ENCODE data around the gene DAD1. TPM values are rescaled to one million over a fixed set of nuclear protein-coding genes. Genes with fewer than 3 reads are reported as not detected.

DAD1 gene
- polyA plus RNA-seq, 1 donor = 108 TPM

DNA sequence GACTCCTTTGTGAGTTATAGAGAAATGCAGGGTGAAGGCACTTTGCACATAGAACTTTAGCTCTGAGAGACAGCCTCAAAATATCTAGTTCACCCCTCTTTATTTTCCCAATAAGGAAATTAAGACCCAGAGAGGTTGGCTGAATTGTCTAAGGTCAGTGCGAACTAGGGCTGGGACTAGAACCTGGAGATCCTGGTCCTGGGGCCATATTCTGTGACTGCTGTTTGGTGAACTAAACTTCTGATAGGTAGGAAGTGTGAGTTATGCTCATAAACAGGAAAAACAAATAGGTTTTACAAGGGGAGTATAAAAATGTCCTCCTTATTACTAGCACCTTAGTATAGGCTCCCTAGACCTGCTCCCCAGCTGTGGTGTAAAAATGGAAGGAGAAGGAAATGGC is 53.9 kb downstream of the DAD1 start:
- DNase-seq = no peak

DNA sequence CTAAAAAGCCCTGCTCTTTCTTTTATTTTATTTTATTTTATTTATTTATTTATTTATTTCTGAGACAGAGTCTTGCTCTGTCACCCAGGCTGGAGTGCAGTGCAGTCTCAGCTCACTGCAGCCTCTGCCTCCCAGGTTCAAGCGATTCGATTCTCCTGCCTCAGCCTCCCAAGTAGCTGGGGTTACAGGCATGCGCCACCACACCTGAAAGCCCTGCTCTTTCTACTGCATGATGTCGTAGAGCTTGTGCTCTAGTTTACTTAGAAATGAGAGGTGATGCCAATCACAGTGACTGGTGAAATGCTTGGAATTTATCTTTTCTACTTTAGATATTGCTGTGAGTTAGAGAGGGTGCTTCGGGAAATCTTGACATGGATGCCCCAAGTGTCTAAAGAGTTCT is 54.5 kb downstream of the DAD1 start:
- DNase-seq = no peak

DNA sequence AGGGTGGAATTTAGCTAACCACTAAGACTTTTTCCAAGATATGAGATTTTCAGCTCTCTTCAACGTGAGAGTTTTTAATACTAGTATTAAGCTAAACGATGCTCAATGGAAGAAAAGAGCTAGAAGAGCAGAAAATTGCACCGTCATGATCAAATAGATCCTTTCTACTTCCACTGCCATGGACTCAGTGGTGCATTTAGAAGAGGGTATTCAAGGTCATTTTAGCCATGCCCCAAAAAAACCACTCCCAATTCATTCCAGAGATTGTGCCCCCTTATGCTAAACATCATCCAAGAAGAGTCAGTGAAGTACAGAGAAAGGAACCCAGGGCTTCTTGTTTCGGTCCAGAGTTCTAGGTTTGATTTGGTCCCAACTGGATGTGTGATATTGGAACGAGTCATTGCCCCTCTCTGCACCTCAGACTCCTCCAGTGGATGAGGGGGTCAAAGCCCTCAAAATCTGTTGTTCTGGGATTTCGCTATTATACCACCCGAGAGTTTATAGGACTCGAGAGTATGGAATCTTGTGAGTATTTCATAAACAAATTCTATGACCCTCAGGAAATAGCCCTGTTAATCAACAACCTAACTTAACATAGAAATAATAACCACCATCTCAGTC is 55.2 kb downstream of the DAD1 start:
- DNase-seq = no peak

DNA sequence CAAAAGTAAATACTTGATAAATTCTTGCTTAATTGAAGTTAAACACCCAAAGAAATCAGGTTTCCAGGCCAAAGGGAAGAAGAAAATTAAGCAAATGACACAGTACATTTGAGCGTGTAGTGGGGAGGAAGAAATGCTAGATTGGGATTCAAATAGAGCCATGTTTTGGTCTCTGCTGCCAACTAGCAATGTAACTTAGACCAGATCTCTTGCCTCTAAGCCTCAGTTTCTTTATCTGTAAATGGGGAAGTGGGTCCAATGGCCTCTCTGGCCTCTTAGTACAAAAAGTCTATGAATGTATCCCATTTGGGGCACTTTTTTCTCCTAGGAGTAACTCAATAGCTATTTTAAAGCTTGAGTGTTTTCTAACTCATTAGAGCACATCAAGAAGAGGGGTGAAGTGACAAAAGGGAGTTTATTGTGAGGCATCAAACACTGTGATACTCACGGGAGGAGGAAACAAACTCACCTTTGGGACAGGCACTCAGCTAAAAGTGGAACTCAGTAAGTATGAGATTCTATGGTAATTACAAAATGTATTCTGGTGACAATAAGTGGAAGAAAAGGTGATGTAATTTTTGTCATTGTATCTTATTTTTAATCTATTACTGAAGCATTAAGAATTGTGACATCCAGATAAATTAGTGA is 55.8 kb downstream of the DAD1 start:
- DNase-seq = no peak

DNA sequence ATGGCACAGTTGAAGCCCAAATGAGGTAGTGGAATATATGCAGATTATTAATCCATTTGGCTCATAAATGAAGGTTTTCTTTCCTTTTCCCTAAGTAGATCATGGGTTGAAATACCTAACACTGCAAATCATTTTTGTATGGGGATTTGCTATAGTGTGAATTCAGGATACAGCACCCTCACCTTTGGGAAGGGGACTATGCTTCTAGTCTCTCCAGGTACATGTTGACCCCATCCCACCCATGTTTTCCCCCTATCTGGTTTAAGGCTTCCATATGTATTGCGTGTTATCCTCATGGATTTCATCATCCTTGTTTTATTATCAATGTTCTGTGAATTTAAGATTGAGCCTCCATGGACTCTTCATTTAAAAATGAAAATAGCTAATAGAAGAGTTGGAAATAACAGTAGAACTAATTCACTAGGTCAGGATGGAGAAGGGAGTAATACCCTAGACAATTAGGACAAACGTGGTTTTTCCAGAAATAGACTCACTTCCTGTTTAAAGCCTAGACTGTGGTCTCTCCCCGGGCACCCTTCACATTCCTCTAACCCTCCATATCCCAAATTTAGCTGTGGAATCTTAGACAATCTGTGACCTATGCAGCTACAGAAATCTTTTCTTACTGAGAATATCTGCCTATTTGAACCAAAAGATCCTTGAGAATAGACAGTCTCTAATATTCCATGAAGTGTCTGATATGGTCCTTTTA is 56.5 kb downstream of the DAD1 start:
- no peak for DNase-seq

DNA sequence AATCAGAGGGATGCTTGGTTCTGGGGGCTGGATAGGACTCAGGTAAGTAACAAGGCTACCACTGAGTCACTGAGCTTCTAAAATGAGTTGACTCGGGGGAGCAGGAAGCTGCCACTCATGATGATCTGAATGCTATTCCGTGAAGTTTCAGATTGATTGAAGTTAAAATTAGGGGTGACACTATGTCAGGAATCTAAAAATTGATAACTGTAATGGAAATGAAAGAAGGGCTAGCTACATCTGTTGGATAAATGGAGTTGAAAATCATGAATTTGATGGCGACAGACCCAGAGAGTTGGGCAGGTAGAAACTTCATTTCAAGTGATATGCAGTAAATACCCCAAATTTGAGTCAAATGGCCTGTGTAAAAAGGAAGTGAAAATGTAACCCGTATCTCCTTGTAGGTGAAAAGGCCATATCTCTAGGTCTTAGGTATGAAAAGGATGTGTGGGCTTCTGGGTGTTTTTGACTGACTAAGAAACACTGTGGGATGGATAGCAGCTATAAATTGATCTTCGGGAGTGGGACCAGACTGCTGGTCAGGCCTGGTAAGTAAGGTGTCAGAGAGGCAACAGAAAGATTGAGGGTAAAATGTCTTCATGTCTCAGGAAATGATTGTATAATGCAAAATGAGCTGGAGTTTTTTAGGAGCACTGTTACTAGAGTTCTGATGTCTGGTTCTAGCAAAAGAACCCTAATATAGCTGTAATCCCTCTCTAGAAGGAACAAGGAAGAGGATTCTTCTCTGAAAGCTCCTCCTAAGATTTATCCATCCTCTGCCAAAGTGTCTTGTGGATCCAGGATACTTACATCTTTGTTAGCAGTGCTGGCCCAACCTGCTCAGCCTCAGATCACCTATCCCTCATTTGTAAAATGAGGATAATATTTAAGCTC is 57.3 kb downstream of the DAD1 start:
- no peak for DNase-seq

DNA sequence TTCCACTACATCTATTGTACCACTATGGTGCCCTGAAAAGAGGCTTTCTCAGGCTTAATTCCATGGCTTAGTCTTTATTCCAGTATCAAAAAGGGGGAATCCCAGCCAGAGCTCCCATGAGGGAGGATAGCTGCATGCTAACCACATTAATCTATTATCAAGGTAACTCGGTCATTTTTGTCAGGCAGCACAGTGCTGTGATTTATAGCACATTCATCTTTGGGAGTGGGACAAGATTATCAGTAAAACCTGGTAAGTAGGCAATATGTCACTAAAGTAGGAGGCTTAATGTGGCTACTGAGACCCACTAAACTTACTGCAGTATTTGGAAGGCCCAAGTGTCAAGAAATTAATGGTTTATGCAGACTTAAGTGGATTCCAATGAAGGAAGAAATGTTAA is 58.9 kb downstream of the DAD1 start:
- no peak for DNase-seq

DNA sequence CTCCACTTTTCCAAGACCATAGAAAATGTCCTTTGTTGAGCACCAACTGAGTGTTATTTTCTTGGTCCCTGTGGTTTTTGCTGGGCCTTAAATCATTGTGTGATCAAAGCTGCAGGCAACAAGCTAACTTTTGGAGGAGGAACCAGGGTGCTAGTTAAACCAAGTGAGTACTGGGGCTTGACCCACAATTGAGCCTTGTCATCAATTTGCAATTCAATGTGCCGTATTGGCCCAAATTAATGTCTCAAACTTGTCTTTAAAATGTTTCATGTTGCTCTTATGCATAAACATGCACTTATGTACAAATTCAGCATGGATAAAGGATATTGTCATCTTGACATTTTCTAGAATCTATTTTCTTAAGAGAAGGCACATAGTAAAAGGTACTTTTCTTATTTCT is 62.3 kb downstream of the DAD1 start:
- DNase-seq = no peak

DNA sequence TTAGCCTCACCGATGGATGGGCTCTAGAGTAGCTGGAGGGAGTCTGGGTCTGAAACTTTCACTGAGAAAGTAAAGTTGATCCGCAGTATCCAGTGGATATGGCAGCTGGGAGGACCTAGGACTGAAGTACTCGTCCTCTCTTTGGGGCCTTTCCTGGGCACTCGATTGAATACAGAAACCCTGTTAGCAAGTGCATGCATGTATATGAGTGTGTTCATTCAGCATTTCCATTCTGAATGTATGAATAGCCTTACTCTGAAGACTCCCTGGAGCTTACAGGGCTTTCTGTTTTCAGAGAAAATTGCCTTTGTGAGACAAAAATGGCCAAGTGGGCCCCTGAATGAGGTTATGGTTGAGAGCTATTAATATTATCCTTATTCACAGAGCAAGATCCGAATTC is 62.8 kb downstream of the DAD1 start:
- DNase-seq = no peak

DNA sequence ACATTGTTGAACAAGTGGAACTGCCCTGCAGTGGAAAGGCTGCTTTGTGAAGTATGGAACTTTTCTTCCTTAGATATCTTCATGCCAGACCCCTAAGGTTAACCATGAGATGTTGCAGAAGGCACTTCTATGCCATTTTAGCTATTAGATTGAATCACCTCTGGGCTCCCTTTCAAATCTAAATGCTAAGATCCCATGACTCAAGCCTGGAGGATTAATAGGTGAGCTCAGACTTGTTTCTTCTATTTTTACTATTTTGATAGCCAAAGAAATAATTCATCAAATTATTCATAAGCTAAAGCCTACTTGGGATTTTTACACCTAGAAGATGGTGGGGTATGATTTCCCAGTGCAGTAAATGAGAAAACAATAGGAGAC is 64.3 kb downstream of the DAD1 start:
- DNase-seq = no peak

DNA sequence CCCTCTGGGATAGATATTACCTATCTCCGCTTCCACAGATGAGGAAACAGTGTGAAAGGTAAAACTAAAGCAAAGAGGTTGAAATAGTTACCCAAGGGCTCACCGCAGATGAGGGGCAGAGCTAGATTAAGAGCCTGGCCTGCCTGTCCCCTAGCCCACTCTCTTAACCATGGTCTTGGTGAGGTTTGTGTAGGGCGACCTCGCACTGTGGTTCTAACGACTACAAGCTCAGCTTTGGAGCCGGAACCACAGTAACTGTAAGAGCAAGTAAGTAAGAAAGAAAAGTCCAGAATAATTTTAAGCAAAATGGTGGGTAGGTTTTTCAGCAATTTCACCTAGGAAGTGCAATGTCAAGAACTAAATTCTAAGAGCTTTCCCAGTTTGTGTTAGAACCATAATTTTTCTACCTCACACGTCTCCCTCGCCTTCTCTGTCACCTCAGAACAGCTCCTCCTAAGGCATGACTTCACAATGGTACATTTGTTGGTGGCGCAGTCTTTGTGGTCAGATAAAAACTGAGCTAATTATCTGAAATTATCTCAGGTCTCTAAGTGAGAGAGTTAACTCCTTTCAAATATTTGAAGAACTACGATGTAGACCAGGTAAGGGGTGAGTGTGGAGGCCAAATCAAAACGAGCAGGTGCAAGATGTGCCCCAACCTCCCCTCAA is 64.8 kb downstream of the DAD1 start:
- DNase-seq = no peak

DNA sequence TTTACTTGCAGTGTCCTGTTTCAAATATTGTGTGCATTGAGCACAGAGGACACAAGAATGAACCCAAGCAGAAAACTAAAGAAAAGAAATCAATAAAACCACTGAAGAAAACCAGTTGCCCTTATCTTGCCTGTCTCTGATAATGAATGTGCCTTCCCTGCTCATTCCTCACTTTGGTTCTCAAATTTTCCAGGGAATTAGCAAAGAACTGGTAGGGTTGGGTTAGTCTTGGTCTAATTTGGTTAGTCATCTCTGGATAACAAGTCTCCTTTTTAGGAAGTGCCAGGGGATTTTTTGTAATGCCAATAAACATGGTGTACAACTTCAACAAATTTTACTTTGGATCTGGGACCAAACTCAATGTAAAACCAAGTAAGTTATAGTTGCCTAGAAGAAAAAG is 65.7 kb downstream of the DAD1 start:
- DNase-seq = no peak

DNA sequence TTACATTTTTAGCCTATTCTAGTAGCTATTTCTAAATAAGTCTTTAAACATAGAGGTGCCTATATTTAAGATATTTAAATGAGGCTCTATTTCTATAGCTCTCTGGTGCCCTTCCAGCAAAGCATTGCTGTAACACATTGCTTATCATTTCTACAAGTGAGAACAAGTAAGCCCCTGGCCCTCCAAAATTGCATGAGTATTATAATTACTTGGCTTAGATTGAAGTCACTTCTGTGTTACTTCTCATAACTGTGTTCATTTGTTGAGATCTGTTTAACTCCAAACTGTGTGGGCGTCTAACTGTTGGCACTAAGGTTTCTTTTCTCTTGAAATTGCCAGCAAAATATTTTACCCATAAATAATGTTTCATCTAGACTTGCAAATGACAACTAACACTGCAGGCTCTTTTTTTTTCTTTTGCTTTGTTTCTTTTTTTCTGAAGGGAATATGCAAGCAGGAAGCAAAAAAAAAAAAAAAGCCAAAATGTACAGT is 66.5 kb downstream of the DAD1 start:
- DNase-seq = no peak

DNA sequence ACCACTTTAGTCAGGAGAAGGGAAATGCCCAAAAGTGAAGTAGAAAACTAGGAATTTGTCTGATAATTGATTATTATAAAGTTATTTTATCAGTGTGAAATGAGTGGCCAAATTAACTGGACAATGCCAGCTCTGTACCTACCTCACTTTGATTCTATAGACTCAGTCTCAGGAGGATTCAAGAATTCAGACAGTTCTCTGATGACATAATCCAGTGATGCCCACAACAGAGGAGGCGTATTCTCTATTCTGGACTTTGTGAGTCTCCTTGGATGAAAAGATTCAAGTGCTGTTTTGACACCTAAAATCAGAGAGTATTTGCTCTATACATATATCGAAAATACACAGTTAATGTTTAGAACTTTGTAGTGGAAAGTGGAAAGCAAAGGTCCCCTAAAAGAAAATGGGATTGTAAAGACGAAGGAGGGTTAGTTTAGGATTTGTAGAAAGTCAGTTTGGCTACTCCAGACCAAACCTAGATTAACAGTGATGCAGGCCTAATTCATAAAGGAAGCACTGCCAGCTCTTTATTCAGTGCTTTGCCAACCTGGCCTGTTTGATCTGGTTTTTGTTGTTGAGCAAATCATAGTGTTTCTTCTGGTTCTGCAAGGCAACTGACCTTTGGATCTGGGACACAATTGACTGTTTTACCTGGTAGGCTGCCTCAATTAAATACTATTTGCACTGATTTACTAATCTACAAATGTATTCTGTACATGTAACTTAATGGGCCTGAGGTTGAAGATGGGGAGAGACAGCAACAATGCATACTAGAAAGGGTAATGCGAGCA is 67.4 kb downstream of the DAD1 start:
- DNase-seq = no peak

DNA sequence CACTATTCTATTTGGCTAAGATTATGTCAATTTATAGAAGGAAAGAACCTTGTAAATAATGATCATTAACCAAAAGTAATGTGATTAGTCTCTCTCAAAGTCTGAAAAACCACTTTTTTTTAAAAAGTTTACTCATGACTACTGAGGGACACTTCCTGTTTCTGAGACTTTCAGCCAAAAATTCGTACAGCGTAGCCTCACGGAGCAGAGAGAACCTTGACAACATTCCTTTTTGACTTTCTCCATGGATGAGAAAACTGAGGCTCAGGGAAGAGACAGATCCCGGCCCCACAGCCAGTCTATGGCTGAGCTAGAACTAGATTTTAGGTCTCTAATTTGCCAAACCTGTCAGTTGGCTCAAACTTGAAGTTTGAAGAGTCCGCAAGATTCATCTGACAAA is 68.2 kb downstream of the DAD1 start:
- DNase-seq = no peak

DNA sequence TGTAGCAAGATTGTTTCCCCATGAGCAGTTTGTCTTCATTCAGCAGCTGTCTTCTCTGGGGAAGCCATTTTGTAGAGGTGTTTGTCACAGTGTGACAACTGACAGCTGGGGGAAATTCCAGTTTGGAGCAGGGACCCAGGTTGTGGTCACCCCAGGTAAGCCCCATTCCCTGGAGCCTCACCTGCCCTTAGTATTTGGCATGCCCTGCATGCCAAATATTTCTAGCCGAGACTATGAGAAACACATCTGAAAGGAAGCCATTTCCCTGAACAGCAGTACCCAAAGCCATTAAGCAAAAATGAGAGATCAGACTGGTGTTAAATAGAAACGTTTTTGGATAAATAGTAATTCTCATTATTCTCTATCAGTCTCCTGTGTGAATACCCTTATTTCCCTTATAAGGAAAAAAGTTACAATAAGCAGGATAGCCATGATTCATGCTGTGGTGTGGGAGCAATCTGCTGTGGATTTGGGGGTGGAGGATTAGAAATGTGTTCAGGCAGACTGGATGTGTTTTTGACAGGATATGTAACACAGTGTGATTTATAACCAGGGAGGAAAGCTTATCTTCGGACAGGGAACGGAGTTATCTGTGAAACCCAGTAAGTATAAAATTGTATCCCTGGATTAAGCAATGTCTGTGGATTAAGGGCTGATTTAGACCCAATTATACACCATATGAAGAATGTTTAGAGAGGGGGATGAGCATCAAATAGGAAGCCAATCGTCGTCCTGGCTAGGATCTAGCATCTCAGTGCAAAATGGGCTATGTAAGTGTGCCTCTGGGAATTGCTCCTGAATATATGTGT is 68.9 kb downstream of the DAD1 start:
- no peak for DNase-seq

DNA sequence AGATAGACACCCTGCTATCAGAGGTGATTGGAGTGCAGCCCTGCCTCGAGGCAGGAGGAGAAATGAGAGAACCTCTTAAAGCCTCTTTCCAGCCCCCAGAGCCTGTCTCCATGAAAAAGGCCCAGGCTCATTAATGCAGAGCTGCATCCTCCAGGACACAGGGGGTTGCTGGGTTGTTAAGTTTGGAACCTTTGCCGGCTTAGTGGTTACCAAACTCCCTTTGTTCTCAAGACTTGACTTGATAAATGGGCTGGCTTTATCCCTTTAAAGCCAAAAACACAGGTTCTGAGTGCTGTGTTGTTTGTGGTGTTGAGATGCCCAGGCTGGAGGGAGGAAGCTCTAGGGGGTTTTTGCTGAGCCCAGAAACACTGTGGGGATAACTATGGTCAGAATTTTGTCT is 71.0 kb downstream of the DAD1 start:
- DNase-seq = no peak

DNA sequence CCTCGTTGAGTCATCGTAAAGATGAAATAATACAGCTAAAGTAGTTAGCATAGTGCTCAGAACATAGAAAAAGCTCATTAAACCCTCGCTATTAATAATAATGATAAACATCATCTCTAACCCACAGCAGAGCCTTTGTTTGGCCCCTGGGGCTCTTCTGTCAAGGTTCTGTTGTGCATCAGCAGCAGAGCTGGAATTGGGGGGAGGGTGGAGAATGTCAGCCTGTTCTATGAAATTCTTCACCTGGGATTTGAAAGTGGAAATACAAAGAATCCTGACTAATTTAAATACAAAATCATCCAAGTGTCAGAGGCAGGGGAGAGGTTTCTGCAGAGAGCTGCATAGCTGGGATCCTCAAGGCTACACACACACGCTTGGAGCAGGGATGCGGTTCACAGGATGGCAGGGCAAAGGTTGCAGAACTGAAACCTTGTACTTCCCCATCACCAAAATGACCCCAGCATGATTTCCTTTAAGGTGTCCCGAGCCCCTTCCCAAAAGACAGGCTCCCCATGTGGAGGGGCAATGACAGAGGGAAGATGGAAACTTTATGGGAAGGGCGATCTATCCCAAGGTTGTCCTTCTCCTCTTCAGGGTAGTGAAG is 71.8 kb downstream of the DAD1 start:
- no peak for DNase-seq

DNA sequence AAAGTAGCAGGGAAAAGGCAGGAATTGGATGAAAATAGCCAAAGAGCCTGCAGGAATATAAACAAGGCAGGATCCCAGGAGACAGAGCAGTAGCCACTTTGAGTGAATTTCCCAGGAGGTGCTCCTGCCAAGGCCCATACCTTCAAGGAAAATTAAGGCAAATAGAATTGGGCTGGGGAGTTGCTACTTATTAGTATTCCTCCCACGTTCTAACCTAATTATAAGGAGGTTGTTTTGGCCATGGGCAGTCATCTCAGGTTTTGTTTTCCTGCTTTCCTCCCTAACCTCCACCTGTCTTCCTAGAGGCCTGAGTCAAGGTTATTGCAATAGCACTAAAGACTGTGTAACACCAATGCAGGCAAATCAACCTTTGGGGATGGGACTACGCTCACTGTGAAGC is 73.1 kb downstream of the DAD1 start:
- no peak for DNase-seq

Data from hindlimb muscle (tissue), 1 donor.